ENCODE results near the gene CD34. TPM values are rescaled to one million over a fixed set of nuclear protein-coding genes. Genes with fewer than 3 reads are reported as not detected.

Gene CD34
- total RNA-seq, 2 donors from 2014 or later, result 3.1 to 8.4 TPM

- H3K9me3 ChIP-seq, result no peaks in the 10 kb centered on the region
- H3K4me1 ChIP-seq, result peaks cover 7% of the 10 kb centered on the region
- no peaks in the 10 kb centered on the region for H3K36me3 ChIP-seq
- no peak for DNase-seq
- H3K27me3 ChIP-seq, result no peaks in the 10 kb centered on the region
- no peak overlapping the region for H3K9ac ChIP-seq (ENCODE audit: low read depth in 2 of 2, low read length in 2 of 2)
- TF ChIP-seq CTCF (IDR thresholded peaks at IDR 0.05), result no peak
- intact Hi-C loops (cut with DNase I), result loop anchor here (5.0 kb wide), 1 partner anchor 130 kb away; no protein-coding TSS in a partner anchor
- H3K27ac ChIP-seq, result no peak overlapping the region
- no peak overlapping the region for H3K4me3 ChIP-seq
Observed at GRCh38 chr1:207832796-207833195, 78.1 kb downstream of the CD34 start.

GRCh38 chr1:207831517-207832327 lies 79.2 kb downstream of the CD34 start:
- no peaks in the 10 kb centered on the region for H3K36me3 ChIP-seq
- no peaks in the 10 kb centered on the region for H3K27me3 ChIP-seq
- peak overlapping the region; percentile 9 for H3K27ac ChIP-seq
- peaks cover 15% of the 10 kb centered on the region for H3K4me1 ChIP-seq
- intact Hi-C loops (cut with DNase I), result loop anchor here (5.0 kb wide), 1 partner anchor 131 kb away; no protein-coding TSS in a partner anchor
- TF ChIP-seq CTCF (IDR thresholded peaks at IDR 0.05), result no peak
- no peak overlapping the region for H3K9ac ChIP-seq (ENCODE audit: low read depth in 2 of 2, low read length in 2 of 2)
- H3K9me3 ChIP-seq, result no peaks in the 10 kb centered on the region
- DNase-seq, result no peak
- H3K4me3 ChIP-seq, result no peak overlapping the region

Other genes with a start within 250 kb of the CD34 start
- 100 to 1,000 TPM; 148 to 282 TPM for gene CD46, start 159.1 kb downstream of the CD34 start, total RNA-seq

All from colonic mucosa (tissue), 4 donors.